HG03439 (cell line): ENCODE data around the gene NOC2L.

ENCODE experiments used
- ATAC-seq: cut with Tn5 transposase; IDR thresholded peaks from one replicate; pipeline ENCODE4 v1.9.1; 2021; ENCODE audit warnings: mild to moderate bottlenecking, moderate library complexity; ENCODE audit not compliant: unreplicated experiment

The NOC2L gene

GRCh38 chr1:942864-943533 lies 16.1 kb downstream of the NOC2L start:
- ATAC-seq, result no peak

- ATAC-seq, result no peak
Measured at GRCh38 chr1:942411-942821, 16.6 kb downstream of the NOC2L start.

GRCh38 chr1:941588-942383 lies 17.3 kb downstream of the NOC2L start:
- ATAC-seq, result no peak

- no peak for ATAC-seq
Measured at GRCh38 chr1:941015-941587, 18.0 kb downstream of the NOC2L start.

GRCh38 chr1:940107-941014 lies 18.7 kb downstream of the NOC2L start:
- ATAC-seq, result no peak

- no peak for ATAC-seq
Measured at GRCh38 chr1:939511-940106, 19.4 kb downstream of the NOC2L start.

GRCh38 chr1:938711-939489 lies 20.2 kb downstream of the NOC2L start:
- no peak for ATAC-seq

- no peak for ATAC-seq
Measured at GRCh38 chr1:938088-938683, 20.9 kb downstream of the NOC2L start.

GRCh38 chr1:937521-937920 lies 21.5 kb downstream of the NOC2L start:
- no peak for ATAC-seq

- ATAC-seq, result no peak
Measured at GRCh38 chr1:936348-937264, 22.4 kb downstream of the NOC2L start.

GRCh38 chr1:935751-936231 lies 23.3 kb downstream of the NOC2L start:
- ATAC-seq, result no peak

- ATAC-seq, result no peak
Measured at GRCh38 chr1:934991-935750, 23.9 kb downstream of the NOC2L start.

- ATAC-seq, result no peak
Measured at GRCh38 chr1:933603-933940, 25.5 kb downstream of the NOC2L start.

- no peak for ATAC-seq
Measured at GRCh38 chr1:932776-933602, 26.1 kb downstream of the NOC2L start.

GRCh38 chr1:932173-932510 lies 26.9 kb downstream of the NOC2L start:
- ATAC-seq, result no peak

- no peak for ATAC-seq
Measured at GRCh38 chr1:931380-932172, 27.5 kb downstream of the NOC2L start.
